Stimulated activated CD8-positive, alpha-beta memory T cell treated with anti-CD3 and anti-CD28 coated beads, Interleukin-12 subunit alpha, Interleukin-12 subunit beta, amount 100 ng/mL, for 24 hours (primary cell): Measurements from ENCODE around the gene GADL1.
A peak's percentile ranks its signal among the peaks of the same experiment; 100 is the strongest.

Experiments used
- DNase-seq: peaks from one replicate; pipeline ENCODE4 v3.0.0-alpha.2; 2020; ENCODE audit errors: extremely low read depth

Gene GADL1

DNA sequence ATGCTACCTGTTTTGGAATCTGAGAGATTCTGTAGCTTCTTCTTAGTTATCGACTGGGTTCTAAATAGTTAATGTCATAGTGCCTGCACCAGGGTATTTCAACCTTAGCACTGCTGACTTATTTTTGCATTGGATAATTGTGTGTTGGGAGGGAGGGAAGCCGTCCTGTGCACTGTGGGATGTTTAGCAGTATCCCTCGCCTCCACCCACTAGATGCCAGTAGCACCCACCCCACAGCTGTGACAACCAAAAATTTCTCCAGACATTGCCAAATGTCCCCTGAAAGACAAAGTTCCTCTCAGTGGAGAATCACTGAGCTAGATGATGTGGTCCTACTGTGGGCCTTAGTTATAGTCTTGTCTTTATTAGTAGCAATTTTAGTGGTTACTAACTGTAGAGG, 199.8 kb downstream of the GADL1 start:
- no peak for DNase-seq

DNA sequence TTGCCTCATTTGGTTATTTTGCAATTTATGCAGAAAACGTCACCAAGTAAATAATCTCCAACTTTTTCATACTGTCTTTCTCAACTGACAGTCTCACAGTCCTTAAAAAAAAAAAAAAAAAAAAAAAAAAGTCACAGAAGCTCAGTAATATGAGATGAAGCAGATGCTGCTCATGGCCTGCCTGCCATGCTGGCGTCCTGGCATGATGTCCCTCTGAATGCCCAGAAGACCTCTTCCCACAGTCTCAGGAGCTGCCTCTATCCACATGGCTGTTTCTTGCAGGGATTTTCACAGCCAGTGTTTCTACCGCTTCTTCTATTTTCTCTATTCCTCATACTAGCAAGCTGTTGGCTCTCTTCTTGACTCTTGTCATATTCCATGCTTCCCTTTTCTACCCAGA, 200.3 kb downstream of the GADL1 start:
- DNase-seq: no peak

DNA sequence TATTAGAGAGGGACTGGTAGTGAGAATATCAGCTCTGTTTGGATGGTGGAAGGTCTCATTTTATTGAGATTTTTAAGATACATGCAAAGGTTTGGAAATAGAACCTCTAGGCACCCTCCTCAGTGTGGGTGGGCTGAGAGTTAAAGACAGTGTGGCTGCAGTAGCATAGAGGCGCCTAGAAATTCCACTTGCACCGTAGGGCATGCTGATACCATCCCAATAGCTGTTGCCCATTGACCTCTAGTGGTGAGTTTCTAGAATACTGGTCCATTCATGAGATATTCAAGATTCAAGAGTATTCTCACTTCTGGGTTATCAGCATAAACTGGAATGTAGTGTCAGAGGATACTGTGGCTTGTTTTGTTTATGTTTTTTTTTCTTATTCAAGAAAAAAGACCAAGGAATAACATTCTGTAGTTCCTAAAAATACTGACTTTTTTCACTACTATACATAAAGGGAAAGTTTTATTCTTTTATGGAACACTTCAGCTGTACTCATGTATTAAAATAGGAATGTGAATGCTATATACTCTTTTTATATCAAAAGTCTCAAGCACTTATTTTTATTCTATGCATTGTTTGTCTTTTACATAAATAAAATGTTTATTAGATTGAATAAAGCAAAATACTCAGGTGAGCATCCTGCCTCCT, 200.9 kb downstream of the GADL1 start:
- DNase-seq: peak; percentile 5

DNA sequence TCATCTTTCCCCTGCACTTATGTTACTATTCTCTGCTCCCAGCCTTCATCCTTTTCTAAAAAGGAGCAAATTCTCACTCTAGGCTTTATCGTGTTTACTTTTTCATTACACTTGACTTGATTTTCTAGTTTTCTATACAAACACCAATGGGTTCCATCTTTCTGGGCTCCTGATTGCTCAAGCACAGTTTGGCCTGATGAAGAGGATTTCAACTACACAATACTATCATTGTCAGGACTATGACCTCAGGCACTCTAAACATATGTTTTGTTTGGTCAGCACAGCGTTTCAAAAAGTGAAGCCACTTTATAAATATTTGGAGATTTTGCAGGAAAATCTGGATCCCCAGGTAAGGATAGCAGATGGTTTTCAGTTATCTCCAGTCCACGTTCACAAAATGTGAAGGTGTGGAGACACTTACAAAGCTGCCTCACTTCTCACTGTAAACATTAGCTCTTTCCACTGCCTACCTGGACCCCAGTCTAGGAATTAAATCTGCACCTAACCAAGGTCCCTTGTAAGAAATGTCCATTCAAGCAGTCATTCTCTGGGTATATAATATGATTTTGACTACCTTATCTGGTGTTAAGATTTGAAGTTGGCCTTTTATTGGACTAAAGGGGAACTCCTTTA, 201.8 kb downstream of the GADL1 start:
- DNase-seq: no peak

DNA sequence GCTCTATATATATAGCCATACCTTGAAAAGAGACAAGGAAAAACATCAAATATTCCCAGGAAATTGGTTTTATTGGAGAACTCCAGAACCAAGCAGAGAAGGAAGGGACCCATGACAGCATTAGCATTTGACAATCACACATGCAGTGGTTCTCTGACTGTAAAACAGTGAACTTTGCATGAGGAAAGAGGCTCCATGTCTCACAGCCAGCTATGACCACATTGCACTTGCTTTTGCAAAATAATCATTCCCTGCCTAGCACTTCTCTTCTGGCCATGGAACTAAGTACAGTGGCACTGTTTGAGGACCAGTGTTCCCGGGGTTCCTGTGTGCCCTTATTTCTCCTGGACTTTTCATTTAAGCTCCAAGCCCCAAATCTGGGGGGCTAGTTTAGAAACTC, 202.5 kb downstream of the GADL1 start:
- no peak for DNase-seq

DNA sequence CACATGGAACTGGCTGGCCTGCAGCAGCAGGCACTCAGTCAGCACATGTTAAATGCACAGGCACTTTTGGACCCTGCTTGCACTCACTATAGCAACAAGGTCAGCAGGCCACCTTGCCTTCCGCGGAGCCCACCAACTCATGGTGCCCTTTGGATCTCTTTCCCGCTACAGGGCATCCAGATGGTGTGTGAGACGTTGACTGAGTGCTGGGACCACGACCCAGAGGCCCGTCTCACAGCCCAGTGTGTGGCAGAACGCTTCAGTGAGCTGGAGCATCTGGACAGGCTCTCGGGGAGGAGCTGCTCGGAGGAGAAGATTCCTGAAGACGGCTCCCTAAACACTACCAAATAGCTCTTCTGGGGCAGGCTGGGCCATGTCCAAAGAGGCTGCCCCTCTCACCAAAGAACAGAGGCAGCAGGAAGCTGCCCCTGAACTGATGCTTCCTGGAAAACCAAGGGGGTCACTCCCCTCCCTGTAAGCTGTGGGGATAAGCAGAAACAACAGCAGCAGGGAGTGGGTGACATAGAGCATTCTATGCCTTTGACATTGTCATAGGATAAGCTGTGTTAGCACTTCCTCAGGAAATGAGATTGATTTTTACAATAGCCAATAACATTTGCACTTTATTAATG, 203.1 kb downstream of the GADL1 start:
- DNase-seq: no peak

DNA sequence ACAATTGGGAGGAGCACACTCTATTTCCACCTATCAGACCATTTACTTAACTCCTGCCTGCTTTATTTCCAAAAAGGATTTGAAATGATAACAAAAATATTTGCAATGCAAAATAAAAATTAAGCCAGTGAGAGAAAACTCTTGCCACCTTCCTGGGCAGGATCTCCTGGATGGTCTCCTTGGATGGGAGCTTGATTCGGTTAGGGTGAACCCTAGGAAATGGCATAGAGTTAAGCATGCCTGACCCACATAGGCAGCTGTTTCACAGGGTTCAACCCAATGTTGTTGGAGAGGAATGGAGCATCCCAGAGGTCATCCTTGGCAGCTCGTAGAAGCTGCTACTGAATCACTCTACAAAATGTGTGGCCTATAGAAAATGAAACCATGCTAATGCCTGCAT, 204.3 kb downstream of the GADL1 start:
- no peak for DNase-seq

DNA sequence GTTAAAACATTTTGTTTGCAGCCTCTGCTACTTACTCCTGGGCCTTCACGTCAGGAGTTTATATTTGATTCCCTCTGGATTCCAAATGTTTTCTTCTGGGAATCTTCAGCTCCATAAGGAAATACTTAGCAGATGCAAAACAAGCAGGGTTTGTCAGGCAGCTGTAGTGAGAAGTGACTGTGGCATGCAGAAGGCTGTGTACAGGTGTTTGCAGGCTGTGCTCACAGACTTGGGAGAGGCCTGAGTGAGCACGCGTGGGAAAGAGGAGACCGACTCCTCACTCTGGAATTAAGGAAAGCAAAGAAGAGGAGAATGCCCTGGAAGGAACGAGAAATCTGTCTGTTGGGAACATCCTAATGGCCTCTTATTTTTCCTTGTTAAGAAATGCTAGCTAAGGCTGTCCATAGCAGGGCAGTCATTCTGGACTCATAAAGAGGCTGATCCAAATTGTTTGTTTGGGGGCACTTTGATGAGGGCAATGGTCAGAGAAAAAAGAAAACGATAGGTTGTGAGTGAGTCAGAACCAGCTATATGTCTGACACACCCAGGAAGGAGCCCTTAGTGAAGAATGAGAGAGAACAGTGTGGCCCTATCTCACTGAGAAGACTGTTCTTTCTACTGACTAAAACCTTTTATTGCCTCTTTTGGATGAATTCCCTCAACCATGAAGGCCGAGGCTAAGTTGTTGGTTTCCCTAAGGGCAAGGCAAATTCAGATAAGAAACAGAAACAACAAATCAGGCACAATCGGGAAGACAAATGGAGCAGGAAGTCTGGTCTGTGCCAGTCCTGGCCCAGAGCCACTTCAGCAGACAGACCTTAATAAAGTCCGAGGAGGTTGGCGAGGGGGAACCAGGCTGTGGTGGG, 205.5 kb downstream of the GADL1 start:
- no peak for DNase-seq

DNA sequence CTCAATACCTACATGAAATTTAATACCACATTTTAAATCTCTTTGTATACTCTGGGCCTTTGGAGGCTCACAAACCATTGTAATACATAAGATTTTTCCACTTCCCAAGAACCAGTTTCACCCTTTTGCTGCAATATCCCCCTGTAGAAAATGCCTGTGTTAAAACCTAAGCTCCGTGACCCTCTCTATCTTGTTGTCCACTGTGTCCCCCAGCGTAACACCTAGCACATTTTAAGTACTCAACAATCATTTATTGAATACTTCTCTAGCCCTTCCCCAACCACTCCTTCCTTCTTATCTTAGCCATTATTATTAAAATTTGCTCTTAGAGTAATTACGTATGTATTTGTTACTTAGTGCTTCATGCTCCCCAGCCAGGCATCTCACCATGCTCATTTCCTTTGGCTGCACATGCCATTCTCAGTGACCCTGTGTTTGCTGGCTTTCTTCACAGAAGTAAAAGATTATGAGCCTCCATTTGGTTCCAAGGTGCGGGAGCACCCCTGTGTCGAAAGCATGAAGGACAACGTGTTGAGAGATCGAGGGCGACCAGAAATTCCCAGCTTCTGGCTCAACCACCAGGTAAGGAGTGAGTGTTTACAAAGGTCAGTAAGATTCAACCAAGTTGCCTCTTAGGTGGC, 206.4 kb downstream of the GADL1 start:
- DNase-seq: no peak

DNA sequence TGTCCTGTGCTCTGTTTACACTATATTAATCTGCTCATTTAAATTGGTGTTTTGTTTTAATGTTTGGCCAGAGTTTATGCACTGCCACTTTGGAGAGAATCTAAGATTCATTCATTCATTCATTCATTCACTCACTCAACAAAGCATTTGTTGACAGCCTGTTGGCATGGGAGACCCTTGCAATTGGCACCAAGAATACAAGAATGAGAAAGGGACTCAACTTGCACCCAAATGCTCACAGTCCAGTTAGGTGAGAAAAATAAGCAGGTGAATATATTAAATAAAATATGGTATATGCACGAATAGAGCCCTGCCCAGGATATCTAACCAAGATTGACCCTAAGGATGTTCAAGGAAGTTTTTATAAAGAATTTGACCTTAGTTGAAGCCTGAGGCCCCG, 207.7 kb downstream of the GADL1 start:
- no peak for DNase-seq

DNA sequence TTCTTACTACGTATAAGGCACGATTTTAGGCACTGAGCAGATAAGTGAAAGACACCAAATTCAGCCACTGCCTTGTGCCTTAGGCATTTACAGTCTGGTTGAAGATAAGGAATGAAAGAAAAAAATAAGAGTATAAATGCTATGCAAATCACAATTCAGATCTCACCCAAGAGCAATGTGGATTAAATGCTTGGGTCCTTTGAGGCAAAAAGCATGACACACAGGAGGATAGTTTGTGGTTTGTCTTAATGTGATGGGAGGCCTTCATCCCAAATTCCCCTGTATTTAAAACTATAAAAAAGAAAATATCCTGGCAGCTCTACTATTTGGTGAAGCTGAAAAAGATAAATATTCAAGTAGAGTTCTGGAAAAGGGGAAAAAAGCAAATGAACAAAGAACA, 208.3 kb downstream of the GADL1 start:
- DNase-seq: no peak

DNA sequence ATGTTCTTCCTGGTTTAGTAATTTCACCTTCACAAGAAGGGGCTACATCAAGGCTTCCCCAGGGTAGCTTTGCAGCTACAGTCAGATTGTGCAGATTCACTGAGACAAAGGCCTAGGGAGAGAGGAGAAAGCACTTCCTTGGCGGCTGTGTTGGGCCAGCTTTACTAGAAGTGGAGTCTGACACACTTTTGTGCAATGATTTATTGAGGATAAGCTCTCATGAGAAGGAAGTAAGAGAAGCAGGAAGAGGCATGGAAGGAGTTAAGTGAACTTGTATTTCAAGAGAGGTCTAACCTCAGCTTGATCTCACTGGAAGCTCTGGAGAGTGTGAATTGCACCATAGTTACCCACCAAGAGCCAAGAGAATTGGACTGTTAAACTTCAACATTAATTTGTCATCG, 209.2 kb downstream of the GADL1 start:
- no peak for DNase-seq

DNA sequence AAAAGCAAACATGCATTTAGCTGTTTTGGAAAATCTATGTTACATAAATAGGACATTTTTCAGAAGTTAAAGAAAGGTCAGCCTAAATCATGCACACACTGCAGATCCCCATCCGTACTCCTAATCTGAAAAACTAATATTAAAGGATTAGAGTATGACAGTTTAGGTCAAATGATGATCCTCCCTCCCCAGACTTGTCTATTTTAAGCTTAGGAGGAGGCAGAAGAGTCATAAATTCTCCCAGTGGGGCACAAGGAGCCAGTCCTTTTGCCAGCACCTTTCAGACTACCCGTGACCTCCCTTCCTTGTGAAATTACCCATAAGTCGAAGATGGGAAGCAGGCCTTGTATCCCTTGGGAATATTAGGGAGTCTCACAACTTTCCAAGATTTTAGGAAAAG, 210.1 kb downstream of the GADL1 start:
- DNase-seq: no peak

DNA sequence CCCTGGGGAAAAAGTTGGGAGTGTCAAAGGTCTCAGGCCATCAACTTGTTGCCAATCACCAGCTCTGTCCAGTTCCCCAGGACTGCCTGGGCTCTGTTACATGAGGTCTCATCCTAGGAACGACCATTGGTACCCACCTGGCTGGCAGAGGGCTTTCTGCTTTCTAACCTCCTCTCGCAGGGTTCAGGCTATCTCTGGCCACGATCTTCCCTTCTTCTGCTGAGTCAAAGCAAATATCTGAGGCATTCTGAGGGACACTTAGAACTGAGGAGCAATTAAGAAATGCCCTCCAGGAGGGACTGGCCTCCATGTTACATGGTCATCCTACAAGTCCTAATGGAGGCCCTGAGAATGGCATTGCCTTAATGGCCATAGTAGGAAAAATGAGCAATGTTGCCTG, 210.7 kb downstream of the GADL1 start:
- DNase-seq: no peak

DNA sequence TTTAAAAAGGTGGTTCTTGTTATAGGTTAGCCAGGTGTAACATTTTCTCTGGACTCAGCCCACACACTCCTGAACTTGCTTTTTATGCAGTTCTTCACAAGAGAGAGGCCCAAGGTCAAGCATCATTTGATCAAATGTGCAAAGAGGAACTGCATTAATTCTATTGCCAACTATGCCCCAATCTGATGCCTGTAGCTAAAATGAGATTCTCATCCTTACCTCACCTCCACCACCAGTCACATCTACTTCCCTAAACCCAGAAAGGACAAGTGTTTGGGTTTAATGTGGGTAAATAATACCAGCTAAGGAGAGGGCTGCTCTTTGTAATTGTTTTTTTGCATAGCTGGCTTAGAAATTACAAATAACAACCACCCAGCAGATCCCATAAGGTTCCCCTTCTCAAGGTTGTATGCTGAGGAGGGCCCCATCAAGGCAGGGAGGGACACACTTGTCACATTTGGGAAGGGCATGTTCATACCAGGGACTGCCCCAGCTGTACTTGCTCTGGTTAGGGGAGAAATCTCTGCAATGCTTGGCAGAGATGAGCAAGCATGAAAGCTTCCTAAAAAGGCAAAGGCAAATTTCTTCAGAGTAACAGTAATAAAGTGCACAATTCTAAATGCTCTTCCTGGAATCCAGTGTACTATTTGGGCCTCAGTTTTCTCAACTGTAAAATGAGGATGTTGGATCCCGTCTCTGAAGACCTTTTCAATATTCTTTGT, 211.9 kb downstream of the GADL1 start:
- no peak for DNase-seq

DNA sequence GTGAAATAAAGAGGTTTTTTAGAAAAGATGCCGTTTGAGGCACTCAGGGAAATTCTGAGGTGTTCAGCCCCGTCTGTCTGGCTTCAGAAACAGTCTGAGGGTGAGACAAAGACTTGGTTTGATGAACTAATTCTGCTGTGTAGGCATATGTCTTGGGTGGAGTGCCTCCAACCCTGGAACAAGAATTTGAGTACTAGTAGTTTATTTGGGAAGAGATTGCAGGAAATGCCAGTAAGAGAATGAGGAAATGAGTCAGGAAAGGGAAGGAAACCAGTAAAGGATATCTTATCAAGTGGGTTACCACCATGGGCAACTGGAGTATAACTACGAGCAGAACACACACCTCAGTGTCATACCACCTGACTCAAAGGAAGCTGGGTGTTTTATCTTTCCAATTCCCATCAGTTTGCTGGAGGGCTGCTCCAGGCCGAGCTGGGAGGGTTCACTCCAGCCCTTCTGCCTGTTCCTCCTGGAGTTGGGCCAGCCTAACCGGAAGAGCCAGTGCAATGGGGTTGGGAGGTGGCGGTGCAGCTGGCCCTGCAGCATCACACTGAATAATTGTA, 212.7 kb downstream of the GADL1 start:
- no peak for DNase-seq

DNA sequence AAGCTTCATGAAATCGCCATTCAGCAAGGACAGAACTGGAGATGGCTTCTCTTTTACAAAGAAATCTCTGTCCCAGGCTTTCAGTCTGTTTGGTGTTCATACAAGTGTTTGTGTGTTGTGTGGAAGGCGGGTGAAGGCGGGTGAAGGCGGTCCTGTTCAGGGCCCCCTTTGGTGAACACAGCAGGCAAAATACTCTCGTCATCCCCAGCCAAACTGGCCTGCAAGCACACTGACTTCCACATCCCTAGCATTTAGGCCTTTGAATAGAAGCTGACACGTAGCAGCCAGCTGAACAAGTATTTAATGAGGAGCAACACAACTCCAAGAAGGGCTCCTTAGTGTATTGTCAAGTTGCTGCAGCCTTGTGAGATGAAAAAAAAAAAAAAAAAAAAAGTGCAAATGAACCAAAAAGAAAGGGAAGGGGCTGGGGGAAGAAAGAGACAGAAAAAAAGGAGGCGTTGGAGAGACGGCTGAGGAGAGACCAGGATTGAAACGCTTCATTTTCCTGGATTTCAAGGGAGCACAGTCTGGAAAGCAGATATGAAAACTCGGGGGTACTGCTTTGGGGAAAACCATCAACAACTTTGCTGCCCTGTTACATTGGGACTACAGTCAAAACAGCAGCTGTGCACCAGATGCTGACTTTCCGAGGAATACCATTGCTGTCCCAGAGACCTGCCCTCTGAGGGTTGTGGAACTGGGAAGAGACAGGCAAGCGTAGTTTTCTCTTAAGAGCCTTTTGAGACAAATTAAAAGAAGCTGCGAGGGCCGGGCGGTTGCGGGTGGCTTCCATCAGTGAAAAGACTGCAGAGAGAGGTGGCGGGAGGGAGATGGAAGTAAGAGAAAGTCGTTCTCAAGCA, 213.4 kb downstream of the GADL1 start:
- DNase-seq: no peak

DNA sequence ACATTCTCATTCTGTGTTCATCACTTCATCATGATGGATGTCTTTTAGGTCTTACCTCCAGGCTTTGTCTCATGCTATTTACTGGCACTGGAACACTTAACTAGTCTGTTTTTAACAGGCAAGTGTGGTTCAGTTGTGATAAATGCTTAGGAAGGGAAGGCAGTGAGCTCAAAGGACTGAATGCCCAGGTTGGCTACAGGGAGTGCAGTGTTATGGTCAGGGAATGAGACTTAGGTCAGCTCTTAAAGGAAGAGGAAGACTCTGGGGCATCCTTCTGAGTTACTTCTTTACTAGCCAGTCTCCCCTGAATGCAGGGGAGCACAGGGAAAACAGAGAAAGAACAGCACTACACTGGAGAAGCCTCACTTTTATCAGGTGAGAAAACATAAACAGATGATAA, 215.4 kb downstream of the GADL1 start:
- DNase-seq: no peak

DNA sequence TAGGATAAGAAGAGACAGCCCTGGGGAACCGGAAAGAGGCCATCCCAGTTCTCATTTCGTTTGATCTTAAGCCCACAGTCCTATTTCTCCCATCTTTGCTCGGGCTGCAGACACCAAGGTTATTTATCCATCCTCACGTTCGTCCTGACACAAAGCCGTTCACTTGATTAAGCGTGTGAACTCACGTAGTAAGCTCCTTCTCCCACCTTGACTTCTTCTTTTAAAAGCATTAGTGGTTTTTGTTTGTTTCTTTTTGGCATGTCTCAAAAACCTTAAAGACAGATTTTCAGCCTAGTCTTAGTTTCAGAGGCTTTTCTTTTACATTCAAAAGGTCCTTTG, 217.1 kb downstream of the GADL1 start:
- DNase-seq: no peak
